K562 (cell line): ENCODE results near the gene ZNF609. TPM values are rescaled to one million over a fixed set of nuclear protein-coding genes. Genes with fewer than 3 reads are reported as not detected.

ENCODE experiments used
- ATAC-seq: fragments of 200-7000 bp; cut with Tn5 transposase; 3 replicates; pipeline ENCODE4 v1.9.1; 2020; ENCODE audit warnings: moderate library complexity
- BruUV-seq: library from RNA; stranded (reverse); fragments of 400-500 nt; replicated peaks from 2 replicates; lab custom pipeline; 2021; lab: Mats Ljungman, UMichigan
- CTCF ChIA-PET: fragments of 300-600 bp; formaldehyde crosslinking; extraction: SDS; loops from one replicate; lab custom pipeline; 2021; ENCODE audit warnings: low intra/inter-chr PET ratio; lab: Yijun Ruan, JAX
- POLR2A ChIA-PET: fragments of 300-600, 350-650 bp; sonication (Branson Sonifier 250); formaldehyde crosslinking; extraction: SDS; loops from one replicate; lab custom pipeline; 2021; ENCODE audit warnings: antibody characterized with exemption, inconsistent platforms; lab: Yijun Ruan, JAX
- DNase-seq, 4 experiments: peaks; one replicate each; pipeline versions ENCODE4 v3.0.0 to v3.0.0-alpha.2; 2011 to 2018; ENCODE audit warnings: low spot score in 3 of 4, mixed read lengths in 3 of 4; ENCODE audit errors: extremely low read depth in 1 of 4
- FAIRE-seq: peaks from 2 replicates; lab custom pipeline; 2011; peaks lifted over from hg19 to GRCh38; lab: Jason Lieb, UNC
- H2AFZ ChIP-seq: 2 replicates; pipeline ENCODE4 v1.6.0; 2011; ENCODE audit warnings: low read depth, low read length, control low read depth, inconsistent platforms
- H3K27ac ChIP-seq: fragments of 200-600 bp; 3 replicates; pipeline ENCODE4 v1.8.0; 2011; ENCODE audit warnings: low read depth, mild to moderate bottlenecking, control low read depth, inconsistent platforms, low read length, moderate library complexity, mixed read lengths; ENCODE audit errors: extremely low read depth
- H3K27me3 ChIP-seq, 2 experiments: fragments of 300-600 bp in 1 of 2; 2 replicates in 1 of 2; 3 replicates in 1 of 2; pipeline versions ENCODE4 v1.6.0 to v1.8.0; 2011; ENCODE audit warnings: inconsistent platforms in 2 of 2, low read length in 2 of 2, mild to moderate bottlenecking in 1 of 2, mixed read lengths in 1 of 2, moderate library complexity in 1 of 2; ENCODE audit not compliant: control insufficient read depth in 2 of 2, insufficient read depth in 2 of 2
- H3K36me3 ChIP-seq: fragments of 300-600 bp; 3 replicates; pipeline ENCODE4 v1.8.0; 2011; ENCODE audit warnings: mild to moderate bottlenecking, low read length, inconsistent platforms; ENCODE audit not compliant: control insufficient read depth, insufficient read depth
- H3K4me1 ChIP-seq, 2 experiments: fragments of 200-600 bp in 1 of 2; replicated peaks in 1 of 2; 2 replicates in 1 of 2; 3 replicates in 1 of 2; pipeline versions ENCODE4 v1.5.1 to v1.8.0; 2011; ENCODE audit warnings: inconsistent platforms in 2 of 2, low read length in 2 of 2, mild to moderate bottlenecking in 1 of 2, mixed read lengths in 1 of 2, moderate library complexity in 1 of 2; ENCODE audit not compliant: control insufficient read depth in 2 of 2, insufficient read depth in 2 of 2
- H3K4me2 ChIP-seq: 2 replicates; pipeline ENCODE4 v1.6.1; 2011; ENCODE audit warnings: low read length, control low read depth, inconsistent platforms, mixed read lengths; ENCODE audit not compliant: insufficient read depth
- H3K4me3 ChIP-seq: fragments of 200-600 bp; sonication (generic), shearing (Covaris generic); 2 replicates; pipeline ENCODE4 v1.5.1; 2016; ENCODE audit warnings: control low read depth, inconsistent platforms
- H3K79me2 ChIP-seq: fragments of 200-600 bp; 3 replicates; pipeline ENCODE4 v1.8.0; 2011; ENCODE audit warnings: low read length, inconsistent platforms; ENCODE audit not compliant: control insufficient read depth, insufficient read depth
- H3K9ac ChIP-seq, 2 experiments: 2 replicates each; pipeline versions ENCODE4 v1.6.0 to v1.6.1; 2011; ENCODE audit warnings: low read depth in 2 of 2, low read length in 2 of 2, control low read depth in 1 of 2, inconsistent platforms in 1 of 2, mild to moderate bottlenecking in 1 of 2, mixed read lengths in 1 of 2; ENCODE audit not compliant: insufficient read depth in 1 of 2
- H3K9me1 ChIP-seq: one replicate; pipeline ENCODE4 v1.6.0; 2011; ENCODE audit warnings: inconsistent platforms, mild to moderate bottlenecking, low read length, moderate library complexity; ENCODE audit not compliant: control insufficient read depth, insufficient read depth
- H3K9me3 ChIP-seq: replicated peaks from 2 replicates; pipeline ENCODE4 v1.5.1; 2011; ENCODE audit warnings: low read depth, low read length, inconsistent platforms; ENCODE audit not compliant: control insufficient read depth, insufficient read depth
- H4K20me1 ChIP-seq: replicated peaks from 2 replicates; pipeline ENCODE4 v1.6.1; 2011; ENCODE audit warnings: low read length, inconsistent platforms, mixed read lengths; ENCODE audit not compliant: control insufficient read depth, insufficient read depth
- L3MBTL2 ChIP-seq: fragments of 450-650 bp; IDR thresholded peaks from 2 replicates; pipeline ENCODE4 v1.6.1; 2016; ENCODE audit warnings: mild to moderate bottlenecking, moderate library complexity
- U2AF1 ChIP-seq: fragments of 200-400 bp; formaldehyde crosslinking; optimal IDR thresholded peaks from 2 replicates; pipeline ENCODE3; 2017; ENCODE audit warnings: mild to moderate bottlenecking, low read depth, low read length, moderate library complexity
- WGBS: fragments of 100-300 bp; shearing (Covaris generic); methylation state at CpG from one replicate; pipeline ENCODE4 v1.1.6; 2016; ENCODE audit warnings: low coverage, mixed read lengths; ENCODE audit not compliant: insufficient coverage; ENCODE audit errors: missing lambda C conversion rate; 5-methylcytosine and 5-hydroxymethylcytosine counted together
- in situ Hi-C: fragments of 300-500 bp; cut with MboI; formaldehyde crosslinking; loops from 4 replicates; pipeline ENCODE4 v1.15.0; 2018; ENCODE audit warnings: inconsistent platforms, mixed read lengths
- intact Hi-C: fragments of 100-400 bp; cut with micrococcal nuclease; formaldehyde crosslinking; loops from 2 replicates; pipeline ENCODE4 v1.14.2; 2022
- polyA plus RNA-seq, 8 experiments: library from polyadenylated mRNA; depleted of rRNA in 4 of 8; stranded (reverse) in 5 of 8; unstranded in 3 of 8; fragments of >200 nt; fragmentation: Nextera tagmentation in 2 of 8; fragmentation: Illumina TruSeq in 1 of 8; extraction: Ambion mirVana in 2 of 8; extraction: Trizol in 1 of 8; gene quantifications; 2 replicates each; pipeline versions ENCODE4 v1.2.1 to v1.2.3, GENCODE V29; 2011 to 2014; ENCODE audit warnings: inconsistent platforms in 1 of 8, missing spikeins in 1 of 8
- total RNA-seq, 7 experiments: library from RNA; depleted of rRNA in 6 of 7; stranded (reverse); fragments of >200 nt in 6 of 7; fragmentation: Illumina TruSeq in 2 of 7; extraction: Trizol in 2 of 7; gene quantifications; 2 replicates each; pipeline versions ENCODE4 v1.2.1 to v1.2.3, GENCODE V29; 2011 to 2021; ENCODE audit warnings: low replicate concordance in 1 of 7
- TF ChIP-seq, protein P1 (sequence below): fragments of 450-650 bp; IDR thresholded peaks from 2 replicates; pipeline ENCODE4 v1.6.1; 2016; ENCODE audit warnings: mild to moderate bottlenecking, moderate library complexity
- TF ChIP-seq, protein P2 (sequence below), 2 experiments: IDR thresholded peaks; 2 replicates each; pipeline ENCODE4 v1.6.1; 2011; ENCODE audit warnings: borderline replicate concordance in 1 of 2, control low read depth in 1 of 2, low read depth in 1 of 2, low read length in 1 of 2, mild to moderate bottlenecking in 1 of 2, mixed read lengths in 1 of 2, moderate library complexity in 1 of 2; ENCODE audit not compliant: insufficient read depth in 1 of 2, insufficient read length in 1 of 2, poor library complexity in 1 of 2, severe bottlenecking in 1 of 2; ENCODE audit errors: extremely low read depth in 1 of 2
- TF ChIP-seq, protein P3 (sequence below): fragments of 150-350 bp; conservative IDR thresholded peaks from 2 replicates; pipeline ENCODE4 v1.6.1; 2014; ENCODE audit warnings: low read length

The ZNF609 gene
- total and polyA plus RNA-seq, 9 of the 15 experiments (the other 6 are each of a cell fraction or from before 2014, with no cell fraction given) = 3.0 to 38.7 (median 17.8) TPM

DNA sequence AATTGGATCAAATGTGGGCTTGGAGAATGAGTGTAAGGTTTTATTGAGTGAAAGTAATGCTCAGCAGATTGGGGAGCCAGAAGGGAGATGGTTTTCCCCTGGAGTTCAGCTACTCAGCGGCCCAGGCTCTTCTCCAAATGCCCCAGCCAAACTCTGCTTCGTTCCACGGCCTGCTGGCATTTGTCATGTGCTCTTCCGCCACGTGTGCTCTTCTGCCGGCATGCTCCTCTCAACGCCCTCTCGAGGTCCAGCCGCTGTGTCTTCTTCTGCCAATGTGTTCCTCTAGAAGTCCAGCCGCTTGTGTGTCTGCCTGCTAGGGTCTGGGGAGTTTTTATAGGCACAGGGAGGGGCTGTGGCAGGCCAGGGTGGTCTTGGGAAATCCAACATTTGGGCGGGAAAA is 158.2 kb downstream of the ZNF609 start:
- H3K79me2 ChIP-seq = peaks cover 72% of the 10 kb centered on the region
- WGBS = 74% methylated on average over 11 of the region's 11 CpGs
- H3K4me1 ChIP-seq = peaks cover 6 to 31% of the 10 kb centered on the region in 2 experiments; a peak in 4 of 5 replicates
- TF ChIP-seq L3MBTL2 (peak; percentile 45; the same call in 1 of the 2 replicates), U2AF1 (no peak)
- TF ChIP-seq, protein P1, sequence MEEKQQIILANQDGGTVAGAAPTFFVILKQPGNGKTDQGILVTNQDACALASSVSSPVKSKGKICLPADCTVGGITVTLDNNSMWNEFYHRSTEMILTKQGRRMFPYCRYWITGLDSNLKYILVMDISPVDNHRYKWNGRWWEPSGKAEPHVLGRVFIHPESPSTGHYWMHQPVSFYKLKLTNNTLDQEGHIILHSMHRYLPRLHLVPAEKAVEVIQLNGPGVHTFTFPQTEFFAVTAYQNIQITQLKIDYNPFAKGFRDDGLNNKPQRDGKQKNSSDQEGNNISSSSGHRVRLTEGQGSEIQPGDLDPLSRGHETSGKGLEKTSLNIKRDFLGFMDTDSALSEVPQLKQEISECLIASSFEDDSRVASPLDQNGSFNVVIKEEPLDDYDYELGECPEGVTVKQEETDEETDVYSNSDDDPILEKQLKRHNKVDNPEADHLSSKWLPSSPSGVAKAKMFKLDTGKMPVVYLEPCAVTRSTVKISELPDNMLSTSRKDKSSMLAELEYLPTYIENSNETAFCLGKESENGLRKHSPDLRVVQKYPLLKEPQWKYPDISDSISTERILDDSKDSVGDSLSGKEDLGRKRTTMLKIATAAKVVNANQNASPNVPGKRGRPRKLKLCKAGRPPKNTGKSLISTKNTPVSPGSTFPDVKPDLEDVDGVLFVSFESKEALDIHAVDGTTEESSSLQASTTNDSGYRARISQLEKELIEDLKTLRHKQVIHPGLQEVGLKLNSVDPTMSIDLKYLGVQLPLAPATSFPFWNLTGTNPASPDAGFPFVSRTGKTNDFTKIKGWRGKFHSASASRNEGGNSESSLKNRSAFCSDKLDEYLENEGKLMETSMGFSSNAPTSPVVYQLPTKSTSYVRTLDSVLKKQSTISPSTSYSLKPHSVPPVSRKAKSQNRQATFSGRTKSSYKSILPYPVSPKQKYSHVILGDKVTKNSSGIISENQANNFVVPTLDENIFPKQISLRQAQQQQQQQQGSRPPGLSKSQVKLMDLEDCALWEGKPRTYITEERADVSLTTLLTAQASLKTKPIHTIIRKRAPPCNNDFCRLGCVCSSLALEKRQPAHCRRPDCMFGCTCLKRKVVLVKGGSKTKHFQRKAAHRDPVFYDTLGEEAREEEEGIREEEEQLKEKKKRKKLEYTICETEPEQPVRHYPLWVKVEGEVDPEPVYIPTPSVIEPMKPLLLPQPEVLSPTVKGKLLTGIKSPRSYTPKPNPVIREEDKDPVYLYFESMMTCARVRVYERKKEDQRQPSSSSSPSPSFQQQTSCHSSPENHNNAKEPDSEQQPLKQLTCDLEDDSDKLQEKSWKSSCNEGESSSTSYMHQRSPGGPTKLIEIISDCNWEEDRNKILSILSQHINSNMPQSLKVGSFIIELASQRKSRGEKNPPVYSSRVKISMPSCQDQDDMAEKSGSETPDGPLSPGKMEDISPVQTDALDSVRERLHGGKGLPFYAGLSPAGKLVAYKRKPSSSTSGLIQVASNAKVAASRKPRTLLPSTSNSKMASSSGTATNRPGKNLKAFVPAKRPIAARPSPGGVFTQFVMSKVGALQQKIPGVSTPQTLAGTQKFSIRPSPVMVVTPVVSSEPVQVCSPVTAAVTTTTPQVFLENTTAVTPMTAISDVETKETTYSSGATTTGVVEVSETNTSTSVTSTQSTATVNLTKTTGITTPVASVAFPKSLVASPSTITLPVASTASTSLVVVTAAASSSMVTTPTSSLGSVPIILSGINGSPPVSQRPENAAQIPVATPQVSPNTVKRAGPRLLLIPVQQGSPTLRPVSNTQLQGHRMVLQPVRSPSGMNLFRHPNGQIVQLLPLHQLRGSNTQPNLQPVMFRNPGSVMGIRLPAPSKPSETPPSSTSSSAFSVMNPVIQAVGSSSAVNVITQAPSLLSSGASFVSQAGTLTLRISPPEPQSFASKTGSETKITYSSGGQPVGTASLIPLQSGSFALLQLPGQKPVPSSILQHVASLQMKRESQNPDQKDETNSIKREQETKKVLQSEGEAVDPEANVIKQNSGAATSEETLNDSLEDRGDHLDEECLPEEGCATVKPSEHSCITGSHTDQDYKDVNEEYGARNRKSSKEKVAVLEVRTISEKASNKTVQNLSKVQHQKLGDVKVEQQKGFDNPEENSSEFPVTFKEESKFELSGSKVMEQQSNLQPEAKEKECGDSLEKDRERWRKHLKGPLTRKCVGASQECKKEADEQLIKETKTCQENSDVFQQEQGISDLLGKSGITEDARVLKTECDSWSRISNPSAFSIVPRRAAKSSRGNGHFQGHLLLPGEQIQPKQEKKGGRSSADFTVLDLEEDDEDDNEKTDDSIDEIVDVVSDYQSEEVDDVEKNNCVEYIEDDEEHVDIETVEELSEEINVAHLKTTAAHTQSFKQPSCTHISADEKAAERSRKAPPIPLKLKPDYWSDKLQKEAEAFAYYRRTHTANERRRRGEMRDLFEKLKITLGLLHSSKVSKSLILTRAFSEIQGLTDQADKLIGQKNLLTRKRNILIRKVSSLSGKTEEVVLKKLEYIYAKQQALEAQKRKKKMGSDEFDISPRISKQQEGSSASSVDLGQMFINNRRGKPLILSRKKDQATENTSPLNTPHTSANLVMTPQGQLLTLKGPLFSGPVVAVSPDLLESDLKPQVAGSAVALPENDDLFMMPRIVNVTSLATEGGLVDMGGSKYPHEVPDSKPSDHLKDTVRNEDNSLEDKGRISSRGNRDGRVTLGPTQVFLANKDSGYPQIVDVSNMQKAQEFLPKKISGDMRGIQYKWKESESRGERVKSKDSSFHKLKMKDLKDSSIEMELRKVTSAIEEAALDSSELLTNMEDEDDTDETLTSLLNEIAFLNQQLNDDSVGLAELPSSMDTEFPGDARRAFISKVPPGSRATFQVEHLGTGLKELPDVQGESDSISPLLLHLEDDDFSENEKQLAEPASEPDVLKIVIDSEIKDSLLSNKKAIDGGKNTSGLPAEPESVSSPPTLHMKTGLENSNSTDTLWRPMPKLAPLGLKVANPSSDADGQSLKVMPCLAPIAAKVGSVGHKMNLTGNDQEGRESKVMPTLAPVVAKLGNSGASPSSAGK = peak; percentile 66
- TF ChIP-seq, protein P2, sequence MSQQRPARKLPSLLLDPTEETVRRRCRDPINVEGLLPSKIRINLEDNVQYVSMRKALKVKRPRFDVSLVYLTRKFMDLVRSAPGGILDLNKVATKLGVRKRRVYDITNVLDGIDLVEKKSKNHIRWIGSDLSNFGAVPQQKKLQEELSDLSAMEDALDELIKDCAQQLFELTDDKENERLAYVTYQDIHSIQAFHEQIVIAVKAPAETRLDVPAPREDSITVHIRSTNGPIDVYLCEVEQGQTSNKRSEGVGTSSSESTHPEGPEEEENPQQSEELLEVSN (IDR thresholded peaks at IDR 0.05; ENCODE audit: borderline replicate concordance in 1 of 2, extremely low read depth in 1 of 2, insufficient read depth in 1 of 2, insufficient read length in 1 of 2, low read depth in 1 of 2, low read length in 1 of 2, poor library complexity in 1 of 2, severe bottlenecking in 1 of 2) = peak in 1 of 2 experiments; percentile 40
- TF ChIP-seq, protein P3, sequence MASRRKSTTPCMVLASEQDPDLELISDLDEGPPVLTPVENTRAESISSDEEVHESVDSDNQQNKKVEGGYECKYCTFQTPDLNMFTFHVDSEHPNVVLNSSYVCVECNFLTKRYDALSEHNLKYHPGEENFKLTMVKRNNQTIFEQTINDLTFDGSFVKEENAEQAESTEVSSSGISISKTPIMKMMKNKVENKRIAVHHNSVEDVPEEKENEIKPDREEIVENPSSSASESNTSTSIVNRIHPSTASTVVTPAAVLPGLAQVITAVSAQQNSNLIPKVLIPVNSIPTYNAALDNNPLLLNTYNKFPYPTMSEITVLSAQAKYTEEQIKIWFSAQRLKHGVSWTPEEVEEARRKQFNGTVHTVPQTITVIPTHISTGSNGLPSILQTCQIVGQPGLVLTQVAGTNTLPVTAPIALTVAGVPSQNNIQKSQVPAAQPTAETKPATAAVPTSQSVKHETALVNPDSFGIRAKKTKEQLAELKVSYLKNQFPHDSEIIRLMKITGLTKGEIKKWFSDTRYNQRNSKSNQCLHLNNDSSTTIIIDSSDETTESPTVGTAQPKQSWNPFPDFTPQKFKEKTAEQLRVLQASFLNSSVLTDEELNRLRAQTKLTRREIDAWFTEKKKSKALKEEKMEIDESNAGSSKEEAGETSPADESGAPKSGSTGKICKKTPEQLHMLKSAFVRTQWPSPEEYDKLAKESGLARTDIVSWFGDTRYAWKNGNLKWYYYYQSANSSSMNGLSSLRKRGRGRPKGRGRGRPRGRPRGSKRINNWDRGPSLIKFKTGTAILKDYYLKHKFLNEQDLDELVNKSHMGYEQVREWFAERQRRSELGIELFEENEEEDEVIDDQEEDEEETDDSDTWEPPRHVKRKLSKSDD = no peak

More for the DNA sequence above, 158.2 kb downstream of the ZNF609 start:
- no peaks in the 10 kb centered on the region for H3K9me3 ChIP-seq
- BruUV-seq = no TSS peak
- no peak overlapping the region for H2AFZ ChIP-seq
- ATAC-seq (no peak), DNase-seq (no peak), FAIRE-seq (no peak)
- H3K27ac ChIP-seq = no peak overlapping the region
- peaks cover 15% of the 10 kb centered on the region; the same call in 2 of the 3 replicates for H3K36me3 ChIP-seq
- H3K27me3 ChIP-seq = no peaks in the 10 kb centered on the region
- H3K9ac ChIP-seq = no peak overlapping the region
- H3K4me2 ChIP-seq = no peak overlapping the region
- ChIA-PET CTCF (no interaction called here), POLR2A (interaction anchor here (0.8 kb wide), 1 partner anchor 368 kb away, joined by 4 read pairs; no protein-coding TSS in a partner anchor)
- intact Hi-C loops (no loop called here), in situ Hi-C loops (no loop called here)
- H3K4me3 ChIP-seq = no peak overlapping the region
- H4K20me1 ChIP-seq = peaks cover 12% of the 10 kb centered on the region; the same call in 1 of the 2 replicates
- H3K9me1 ChIP-seq = no peaks in the 10 kb centered on the region
